H54 (cell line): ENCODE data around the gene CLBA1.
"Not testable (repeated sequence)": the region's sequence is repeated elsewhere in the genome, so short reads cannot be mapped to it uniquely, and the experiment has no call there.

Source experiments
- DNase-seq: peaks from one replicate; pipeline ENCODE4 v3.0.0; 2011; ENCODE audit warnings: low spot score, mixed read lengths; ENCODE audit not compliant: insufficient read length
- FAIRE-seq: peaks from 3 replicates; lab custom pipeline; 2011; peaks lifted over from hg19 to GRCh38; lab: Jason Lieb, UNC
- POLR2A ChIP-seq: IDR thresholded peaks from 2 replicates; pipeline ENCODE4 v1.6.1; 2011; ENCODE audit warnings: low read depth, mild to moderate bottlenecking, low read length

Gene CLBA1

DNA sequence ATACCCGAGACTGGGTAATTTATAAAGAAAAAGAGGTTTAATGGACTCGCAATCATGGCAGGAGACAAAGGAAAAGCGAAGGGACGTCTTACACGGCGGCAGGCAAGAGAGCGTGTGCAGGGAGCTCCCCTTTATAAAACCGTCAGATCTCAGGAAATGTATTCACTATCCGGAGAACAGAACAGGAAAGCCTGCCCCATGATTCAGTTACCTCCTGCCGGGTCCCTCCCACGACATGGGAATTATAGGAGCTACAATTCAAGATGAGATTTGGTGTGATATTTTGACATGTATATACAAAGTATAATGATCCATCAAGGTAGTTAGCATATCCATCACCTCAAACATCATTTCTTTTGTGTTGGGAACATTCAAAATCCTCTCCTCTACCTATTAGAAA is 37.6 kb downstream of the CLBA1 start:
- FAIRE-seq (peak; percentile 94), DNase-seq (no peak)
- no peak for TF ChIP-seq POLR2A

DNA sequence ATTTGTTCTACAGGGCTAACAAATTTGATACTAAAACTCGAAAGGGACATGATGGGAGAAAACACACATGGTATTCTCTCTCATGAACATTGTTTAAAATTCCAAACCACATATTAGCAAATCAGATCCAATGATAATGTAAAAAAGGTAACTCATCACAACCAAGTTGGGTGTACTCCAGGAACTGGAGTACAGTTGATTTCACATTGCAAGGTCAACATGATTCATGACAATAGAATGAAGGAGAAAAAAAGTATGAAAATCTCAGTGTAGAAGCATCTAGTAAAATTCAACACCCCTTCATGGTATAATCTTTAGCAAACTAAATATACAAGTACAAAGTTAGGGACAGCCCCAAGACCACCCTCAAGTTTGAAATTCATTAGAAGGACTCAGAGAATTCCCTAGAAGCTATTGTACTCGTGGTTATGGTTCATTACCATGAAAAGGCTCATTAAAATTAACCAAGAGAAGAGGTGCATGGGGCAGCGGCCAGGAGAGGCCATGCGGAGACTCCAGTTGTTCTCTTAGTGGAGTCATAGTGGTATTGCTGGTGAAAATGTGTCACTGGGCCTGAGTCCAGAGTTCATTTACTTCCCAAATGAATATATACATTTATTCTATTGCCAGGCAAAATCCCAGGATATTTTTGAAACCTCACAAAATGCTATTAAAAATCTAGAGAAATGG is 38.3 kb downstream of the CLBA1 start:
- peak; percentile 38 for FAIRE-seq
- TF ChIP-seq POLR2A, result no peak
- peak; percentile 51 for DNase-seq

DNA sequence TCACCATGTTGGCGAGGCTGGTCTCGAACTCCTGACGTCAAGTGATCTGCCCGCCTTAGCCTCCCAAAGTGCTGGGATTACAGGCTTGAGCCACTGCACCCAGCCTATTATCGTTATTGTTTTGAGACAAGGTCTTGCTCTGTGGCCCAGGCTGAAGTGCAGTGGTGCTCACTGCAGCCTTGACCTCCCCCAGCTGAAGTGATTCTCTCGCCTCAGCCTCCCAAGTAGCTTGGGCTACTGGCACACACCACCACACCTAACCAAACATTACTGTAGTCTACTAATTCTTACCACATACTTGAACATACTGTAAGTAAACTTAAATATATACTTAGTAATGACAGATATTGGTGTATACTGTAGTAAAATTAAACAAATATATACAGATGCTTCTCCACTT is 39.8 kb downstream of the CLBA1 start:
- FAIRE-seq, result no peak
- no peak for TF ChIP-seq POLR2A

DNA sequence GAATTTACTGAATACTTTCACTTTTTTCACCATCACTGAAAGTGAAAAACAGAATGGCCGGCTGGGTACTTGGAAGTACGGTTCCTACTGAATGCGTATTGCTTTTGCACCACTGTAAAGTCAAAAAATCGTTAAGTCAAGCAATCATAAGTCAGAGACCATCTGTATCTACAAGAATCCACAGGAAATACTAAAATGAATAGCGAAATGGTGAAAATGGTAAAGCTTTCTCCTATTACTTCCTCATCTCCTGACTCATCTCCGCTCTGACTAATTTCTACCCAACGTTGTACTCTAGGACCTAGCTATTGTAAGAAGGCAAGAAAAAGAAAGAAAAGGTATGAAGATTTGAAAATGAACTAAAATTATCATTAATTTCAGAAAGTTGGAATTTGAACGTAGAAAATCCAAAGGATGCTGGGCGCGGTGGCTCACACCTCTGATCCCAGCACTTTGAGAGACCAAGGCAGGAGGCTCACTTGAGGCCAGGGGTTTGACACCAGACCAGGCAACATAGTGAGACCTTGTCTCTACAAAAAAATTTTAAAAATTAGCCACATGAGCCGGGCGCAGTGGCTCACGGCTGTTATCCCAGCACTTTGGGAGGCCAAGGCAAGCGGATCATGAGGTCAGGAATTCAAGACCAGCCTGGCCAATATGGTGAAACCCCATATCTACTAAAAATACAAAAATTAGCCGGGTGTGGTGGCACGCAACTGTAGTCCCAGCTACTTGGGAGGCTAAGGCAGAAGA is 40.6 kb downstream of the CLBA1 start:
- DNase-seq (no peak), FAIRE-seq (peak; percentile 86)
- TF ChIP-seq POLR2A, result no peak

More for the DNA sequence above, 39.8 kb downstream of the CLBA1 start:
- no peak for DNase-seq

DNA sequence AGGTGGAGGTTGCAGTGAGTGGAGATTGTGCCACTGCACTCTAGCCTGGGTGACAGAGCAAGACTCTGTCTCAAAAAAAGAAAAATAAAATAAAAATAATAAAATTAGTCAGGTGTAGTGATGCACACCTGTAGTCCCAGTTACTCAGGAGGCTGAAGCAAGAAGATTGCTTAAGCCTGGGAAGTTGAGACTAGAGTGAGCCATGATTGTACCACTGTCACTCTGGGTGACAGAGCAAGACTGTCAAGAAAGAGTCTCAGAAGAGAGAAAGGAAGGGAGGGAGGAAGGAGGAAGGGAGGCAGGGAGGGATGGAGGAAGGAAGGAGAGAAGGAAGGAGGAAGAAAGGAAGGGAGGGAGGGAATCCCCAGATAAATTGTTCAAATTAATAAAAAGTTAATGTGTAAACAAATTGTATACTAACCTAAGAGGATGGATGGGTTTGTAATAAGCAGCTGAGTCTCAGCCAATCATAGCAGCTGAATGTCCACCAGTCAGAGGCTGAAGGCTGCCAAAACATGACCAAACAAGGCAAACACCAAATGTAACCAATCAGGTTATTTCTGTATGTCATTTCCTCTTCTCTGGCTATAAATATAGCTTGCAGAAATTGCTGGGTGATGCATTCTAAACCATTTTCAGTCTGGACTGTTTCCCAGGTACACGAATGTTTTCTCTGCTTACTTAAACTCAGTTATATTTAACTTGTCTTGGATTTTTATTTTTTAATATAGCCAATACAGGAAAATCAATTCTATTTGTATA is 41.4 kb downstream of the CLBA1 start:
- no peak for TF ChIP-seq POLR2A
- FAIRE-seq (peak; percentile 72), DNase-seq (peak; percentile 58)

DNA sequence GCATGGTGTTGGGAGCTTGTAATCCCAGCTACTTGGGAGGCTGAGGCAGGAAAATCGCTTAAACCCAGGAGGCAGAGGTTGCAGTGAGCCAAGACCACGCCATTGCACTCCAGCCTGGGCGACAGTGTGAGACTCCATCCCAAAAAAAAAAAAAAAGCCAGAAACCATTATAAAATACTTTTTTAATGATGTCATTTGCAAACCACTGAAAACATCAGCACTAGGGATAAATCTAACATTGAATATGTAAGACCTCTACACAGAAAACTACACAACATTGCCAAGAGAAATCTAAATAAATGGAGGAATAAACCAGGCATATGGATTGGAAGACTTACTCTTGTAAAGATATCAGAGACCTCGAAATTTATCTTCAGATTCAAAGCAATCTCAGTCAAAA is 42.1 kb downstream of the CLBA1 start:
- FAIRE-seq, DNase-seq: not testable (repeated sequence)

DNA sequence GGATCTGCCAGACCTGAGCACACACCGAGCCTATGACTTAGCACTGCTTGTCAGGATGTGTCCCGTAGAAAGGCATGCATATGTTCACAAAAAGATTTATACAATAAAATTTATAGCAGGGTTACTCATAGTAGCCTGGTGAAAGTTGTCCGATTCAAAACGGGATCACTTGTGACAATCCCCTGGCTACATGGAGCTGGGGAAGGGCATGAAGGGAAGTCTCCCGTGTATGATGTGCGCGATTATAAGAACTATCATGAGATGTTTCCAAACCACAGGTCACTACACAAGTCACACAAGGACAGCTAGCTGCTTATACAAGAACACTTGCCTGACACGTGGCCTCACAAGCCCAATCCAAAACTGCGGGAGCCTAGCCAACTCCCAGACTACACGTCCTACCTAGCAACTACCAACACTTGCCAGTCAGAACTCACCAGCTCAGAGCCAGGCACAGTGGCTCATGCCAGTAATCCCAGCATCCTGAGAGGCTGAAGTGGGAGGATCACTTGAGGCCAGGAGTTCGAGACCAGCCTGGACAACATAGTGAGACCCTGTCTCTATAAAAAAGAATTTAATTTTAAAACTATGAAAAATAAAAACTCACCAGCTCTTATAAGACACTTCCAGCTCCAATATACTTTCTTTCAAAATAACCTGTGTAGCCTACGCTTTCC is 42.8 kb downstream of the CLBA1 start:
- peak; percentile 71 for DNase-seq
- FAIRE-seq, result peak; percentile 94
- no peak for TF ChIP-seq POLR2A

DNA sequence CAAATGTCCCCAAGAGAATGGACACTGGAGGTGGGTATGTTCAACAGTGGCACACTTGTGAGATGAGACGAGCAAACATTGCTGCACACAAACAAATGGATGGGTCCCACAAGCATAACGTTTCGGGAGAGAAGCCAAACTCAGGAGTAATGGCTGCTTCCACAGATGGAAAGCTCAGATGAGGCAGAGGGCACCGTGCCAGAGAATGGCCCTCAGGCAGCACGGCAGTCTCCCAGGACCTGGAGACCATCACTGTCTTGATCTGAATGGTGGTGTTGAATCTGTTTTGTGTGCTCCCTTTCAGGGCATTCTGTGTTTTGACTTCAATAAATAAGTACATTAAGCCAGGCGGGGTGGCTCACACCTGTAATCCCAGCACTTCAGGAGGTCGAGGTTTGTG is 43.8 kb downstream of the CLBA1 start:
- no peak for FAIRE-seq
- DNase-seq, result no peak
- no peak for TF ChIP-seq POLR2A

DNA sequence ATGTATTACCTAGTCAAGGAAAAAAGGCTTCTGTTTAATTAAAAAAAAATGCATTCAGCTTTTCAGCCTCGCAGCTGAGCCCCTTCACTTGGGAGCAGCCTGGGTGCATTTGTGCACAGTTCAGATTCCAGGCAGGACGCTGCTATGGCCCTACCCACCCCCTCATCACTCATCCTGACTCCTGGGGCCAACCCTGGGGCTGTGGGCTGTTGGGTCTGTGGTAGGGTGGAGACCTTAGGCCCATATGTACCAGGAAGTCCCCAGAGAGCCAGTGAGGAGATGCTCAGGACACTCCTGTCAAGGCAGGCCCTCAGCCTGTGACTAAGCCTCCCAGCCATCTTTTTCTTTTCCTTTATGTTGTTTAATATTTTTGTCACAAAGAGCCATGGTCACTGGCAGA is 44.6 kb downstream of the CLBA1 start:
- TF ChIP-seq POLR2A, result no peak
- FAIRE-seq (no peak), DNase-seq (no peak)

DNA sequence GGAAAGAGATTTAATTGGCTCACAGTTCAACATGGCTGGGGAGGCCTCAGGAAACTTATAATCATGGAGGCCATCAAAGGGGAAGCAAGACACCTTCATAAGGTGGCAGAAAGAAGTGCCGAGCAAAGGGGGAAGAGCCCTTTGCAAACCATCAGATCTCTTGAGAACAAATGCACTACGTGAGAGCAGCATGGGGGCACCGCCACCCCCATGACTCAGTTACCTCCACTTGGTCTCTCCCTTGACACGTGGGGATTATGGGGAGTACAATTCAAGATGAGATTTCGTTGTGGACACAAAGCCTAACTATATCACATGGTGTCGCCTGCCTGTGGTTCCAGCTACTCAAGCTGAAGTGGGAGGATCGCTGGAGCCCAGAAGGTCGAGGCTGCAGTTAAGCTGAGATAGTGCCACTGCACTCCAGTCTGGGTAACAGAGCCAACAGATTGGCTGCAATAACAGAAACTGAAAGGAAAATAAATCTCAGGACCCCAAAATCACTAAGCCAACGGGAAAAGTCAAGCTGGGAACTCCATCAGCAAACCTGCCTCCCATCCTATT is 45.3 kb downstream of the CLBA1 start:
- DNase-seq, result no peak
- FAIRE-seq, result no peak
- TF ChIP-seq POLR2A, result no peak

DNA sequence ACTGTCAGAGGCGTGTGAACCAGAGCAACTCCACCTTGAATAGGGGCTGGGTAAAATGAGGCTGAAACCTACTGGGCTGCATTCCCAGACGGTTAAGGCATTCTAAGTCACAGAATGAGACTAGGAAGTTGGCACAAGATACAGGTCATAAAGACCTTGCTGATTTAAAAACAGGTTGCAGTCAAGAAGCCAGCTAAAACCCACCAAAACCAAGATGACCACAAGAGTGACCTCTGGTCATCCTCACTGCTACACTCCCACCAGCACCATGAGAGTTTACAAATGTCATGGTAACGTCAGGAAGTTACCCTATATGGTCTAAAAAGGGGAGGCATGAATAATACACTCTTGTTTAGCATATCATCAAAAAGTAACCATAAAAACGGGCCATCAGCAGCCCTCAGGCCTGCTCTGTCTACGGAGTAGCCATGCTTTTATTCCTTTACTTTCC is 46.9 kb downstream of the CLBA1 start:
- not testable (repeated sequence) for FAIRE-seq

DNA sequence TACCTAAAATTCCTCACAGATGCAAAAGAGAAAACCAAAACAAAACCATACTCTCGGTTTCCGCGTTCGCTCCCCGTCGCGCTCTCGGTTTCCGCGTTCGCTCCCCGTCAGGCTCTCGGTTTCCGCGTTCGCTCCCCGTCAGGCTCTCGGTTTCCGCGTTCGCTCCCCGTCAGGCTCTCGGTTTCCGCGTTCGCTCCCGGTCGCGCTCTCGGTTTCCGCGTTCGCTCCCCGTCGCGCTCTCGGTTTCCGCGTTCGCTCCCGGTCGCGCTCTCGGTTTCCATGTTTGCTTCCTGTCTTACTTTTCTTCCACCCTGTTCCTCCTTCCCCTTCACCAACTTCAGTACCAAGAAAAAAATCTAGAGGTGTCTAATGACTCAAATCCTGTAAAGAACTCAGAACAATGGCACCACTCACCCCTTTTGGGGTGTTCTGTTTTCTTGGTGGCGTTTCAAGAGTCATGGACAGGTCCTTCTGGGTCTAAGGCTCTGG is 47.9 kb downstream of the CLBA1 start:
- not testable (repeated sequence) for FAIRE-seq, DNase-seq

More for the DNA sequence above, 46.9 kb downstream of the CLBA1 start:
- DNase-seq, result not testable (repeated sequence)

DNA sequence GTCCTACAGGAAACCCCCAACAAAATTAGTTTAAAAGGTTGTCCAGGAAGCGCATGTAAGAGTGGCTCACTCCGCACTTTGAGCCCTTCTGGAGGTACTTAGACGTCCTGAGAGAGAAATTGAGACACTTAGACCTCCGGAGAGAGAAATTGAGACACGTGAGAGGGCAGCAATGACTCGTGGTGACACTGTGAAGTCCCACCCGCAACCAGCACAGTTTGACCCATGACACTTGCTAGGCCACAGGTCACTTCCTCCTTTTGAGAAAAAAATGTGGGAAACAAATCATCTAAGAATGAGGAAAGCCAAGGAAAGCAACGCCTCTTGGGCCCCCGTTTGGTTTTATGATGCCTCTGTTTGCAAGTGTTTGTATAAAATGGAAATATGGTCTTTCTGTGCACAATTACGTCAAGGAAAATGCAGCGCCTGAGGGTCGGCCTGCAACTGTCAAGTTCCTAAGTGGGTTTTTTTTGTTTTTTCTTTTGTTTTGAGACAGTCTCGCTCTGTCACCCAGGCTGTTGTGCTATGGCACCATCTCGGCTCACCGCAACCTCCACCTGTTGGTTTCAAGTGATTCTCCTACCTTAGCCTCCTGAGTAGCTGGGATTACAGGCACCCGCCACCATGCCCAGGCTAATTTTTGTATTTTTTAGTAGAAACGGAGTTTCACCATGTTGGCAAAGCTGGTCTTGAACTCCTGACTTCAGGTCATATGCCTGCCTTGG is 48.9 kb downstream of the CLBA1 start:
- DNase-seq (no peak), FAIRE-seq (no peak)
- TF ChIP-seq POLR2A, result no peak

DNA sequence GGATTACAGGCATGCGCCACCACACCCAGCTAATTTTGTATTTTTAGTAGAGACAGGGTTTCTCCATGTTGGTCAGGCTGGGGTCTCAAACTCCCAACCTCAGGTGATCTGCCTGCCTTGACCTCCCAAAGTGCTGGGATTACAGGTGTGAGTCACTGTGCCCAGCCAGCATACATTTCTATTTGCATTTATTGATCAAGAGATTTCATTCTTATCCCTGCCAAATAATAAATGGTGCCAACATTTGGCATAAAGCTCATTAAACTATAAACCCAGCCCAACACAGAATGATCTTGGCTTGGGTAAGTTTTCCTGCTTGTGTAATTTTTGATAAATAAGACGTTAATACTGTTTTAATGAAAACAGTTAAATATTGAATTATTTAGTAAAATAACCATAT is 50.0 kb downstream of the CLBA1 start:
- not testable (repeated sequence) for FAIRE-seq, DNase-seq
